ENCODE results near the gene SAG. TPM values are rescaled to one million over a fixed set of nuclear protein-coding genes. Genes with fewer than 3 reads are reported as not detected.

The SAG gene
- total RNA-seq, 2 experiments from 2014 or later, result 0.32 TPM; not detected in 1

DNA sequence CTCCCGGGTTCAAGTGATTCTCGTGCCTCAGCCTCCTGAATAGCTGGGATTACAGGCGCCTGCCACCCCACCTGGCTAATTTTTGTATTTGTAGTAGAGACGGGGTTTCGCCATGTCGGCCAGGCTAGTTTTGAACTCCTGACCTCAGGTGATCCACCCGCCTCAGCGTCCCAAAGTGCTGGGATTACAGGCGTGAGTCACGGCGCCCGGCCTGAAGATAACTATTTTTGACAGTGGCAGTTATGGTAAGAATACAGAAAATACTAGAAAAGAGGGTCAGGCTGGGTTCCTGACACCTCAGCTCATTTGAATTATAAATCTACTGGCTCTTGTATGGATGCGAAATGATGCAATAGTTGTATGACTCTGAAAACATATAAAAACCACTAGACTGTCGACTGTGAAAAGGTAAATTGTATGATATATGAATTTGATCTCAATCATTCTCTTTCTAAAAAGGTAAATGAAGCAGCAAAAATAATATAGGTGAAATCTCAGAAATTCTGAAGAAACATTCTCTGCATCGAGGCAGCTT lies 35.6 kb downstream of the SAG start:
- Histone ChIP-seq H3K4me2 (ENCODE audit: low read length) (no peak overlapping the region), H3K27ac (ENCODE audit: low read depth, low read length, poor library complexity, severe bottlenecking) (no peak overlapping the region), H3K4me1 (ENCODE audit: insufficient read depth, low read length, poor library complexity, severe bottlenecking) (no peaks in the 10 kb centered on the region), H3K9me3 (ENCODE audit: low read length) (no peaks in the 10 kb centered on the region), H4K20me1 (ENCODE audit: insufficient read depth, low read length) (no peaks in the 10 kb centered on the region), H3K4me3 (ENCODE audit: low read depth, low read length, poor library complexity, severe bottlenecking) (no peak overlapping the region), H3K79me2 (ENCODE audit: insufficient read depth, low read depth, low read length) (no peaks in the 10 kb centered on the region), H2AFZ (ENCODE audit: low read length) (no peak overlapping the region), H3K9me2 (ENCODE audit: insufficient read depth, low read length) (no peaks in the 10 kb centered on the region), H3K36me3 (ENCODE audit: insufficient read depth, low read length) (no peaks in the 10 kb centered on the region)
- ChIA-PET POLR2A (interaction anchor here (0.5 to 1.1 kb wide), 7 partner anchors 10 to 721 kb away, joined by 3 to 7 read pairs (median 4); no protein-coding TSS in a partner anchor), CTCF (ENCODE audit: unreplicated experiment) (no interaction called here)
- DNase-seq (ENCODE audit: low spot score), result no peak
- TF ChIP-seq, protein P1, sequence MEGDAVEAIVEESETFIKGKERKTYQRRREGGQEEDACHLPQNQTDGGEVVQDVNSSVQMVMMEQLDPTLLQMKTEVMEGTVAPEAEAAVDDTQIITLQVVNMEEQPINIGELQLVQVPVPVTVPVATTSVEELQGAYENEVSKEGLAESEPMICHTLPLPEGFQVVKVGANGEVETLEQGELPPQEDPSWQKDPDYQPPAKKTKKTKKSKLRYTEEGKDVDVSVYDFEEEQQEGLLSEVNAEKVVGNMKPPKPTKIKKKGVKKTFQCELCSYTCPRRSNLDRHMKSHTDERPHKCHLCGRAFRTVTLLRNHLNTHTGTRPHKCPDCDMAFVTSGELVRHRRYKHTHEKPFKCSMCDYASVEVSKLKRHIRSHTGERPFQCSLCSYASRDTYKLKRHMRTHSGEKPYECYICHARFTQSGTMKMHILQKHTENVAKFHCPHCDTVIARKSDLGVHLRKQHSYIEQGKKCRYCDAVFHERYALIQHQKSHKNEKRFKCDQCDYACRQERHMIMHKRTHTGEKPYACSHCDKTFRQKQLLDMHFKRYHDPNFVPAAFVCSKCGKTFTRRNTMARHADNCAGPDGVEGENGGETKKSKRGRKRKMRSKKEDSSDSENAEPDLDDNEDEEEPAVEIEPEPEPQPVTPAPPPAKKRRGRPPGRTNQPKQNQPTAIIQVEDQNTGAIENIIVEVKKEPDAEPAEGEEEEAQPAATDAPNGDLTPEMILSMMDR (conservative IDR thresholded peaks at IDR 0.05; ENCODE audit: low read length), result no peak
- no peak for TF ChIP-seq EZH2phosphoT487 (IDR thresholded peaks at IDR 0.05; ENCODE audit: borderline replicate concordance, low read depth, low read length)
- intact Hi-C loops (cut with micrococcal nuclease; ENCODE audit: unreplicated experiment), result no loop called here
- no TSS peak for BruUV-seq (replicated peaks)

DNA sequence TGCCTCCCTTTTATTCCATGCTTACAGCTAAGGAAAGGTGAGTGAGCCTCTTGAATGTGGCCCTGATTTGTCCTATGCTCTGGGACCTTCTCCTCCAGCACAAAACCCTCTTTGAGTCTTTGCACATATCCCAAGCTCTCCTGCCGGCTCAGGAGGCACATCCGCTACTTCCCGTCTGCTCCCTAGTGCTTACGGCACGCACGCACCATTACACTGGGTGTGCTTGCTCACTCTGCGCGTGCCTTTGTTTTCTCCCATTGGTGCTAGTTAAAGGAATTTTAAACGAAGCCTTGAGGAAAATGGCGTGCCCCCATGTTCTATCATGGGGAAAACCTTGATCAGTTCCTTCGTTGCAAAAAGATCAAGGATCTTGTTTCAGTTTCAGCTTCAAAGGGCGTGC lies 38.8 kb downstream of the SAG start:
- Histone ChIP-seq H3K27ac (ENCODE audit: low read depth, low read length, poor library complexity, severe bottlenecking) (no peak overlapping the region), H3K9me3 (ENCODE audit: low read length) (no peaks in the 10 kb centered on the region), H2AFZ (ENCODE audit: low read length) (no peak overlapping the region), H3K79me2 (ENCODE audit: insufficient read depth, low read depth, low read length) (no peaks in the 10 kb centered on the region), H3K4me1 (ENCODE audit: insufficient read depth, low read length, poor library complexity, severe bottlenecking) (peaks cover 25% of the 10 kb centered on the region), H3K4me2 (ENCODE audit: low read length) (no peak overlapping the region), H3K36me3 (ENCODE audit: insufficient read depth, low read length) (no peaks in the 10 kb centered on the region), H3K4me3 (ENCODE audit: low read depth, low read length, poor library complexity, severe bottlenecking) (no peak overlapping the region), H3K9me2 (ENCODE audit: insufficient read depth, low read length) (no peaks in the 10 kb centered on the region), H4K20me1 (ENCODE audit: insufficient read depth, low read length) (no peaks in the 10 kb centered on the region)
- BruUV-seq (replicated peaks), result no TSS peak
- intact Hi-C loops (cut with micrococcal nuclease; ENCODE audit: unreplicated experiment), result loop anchor here (5.0 kb wide), 1 partner anchor 36 kb away; no protein-coding TSS in a partner anchor
- TF ChIP-seq, protein P1 (conservative IDR thresholded peaks at IDR 0.05; ENCODE audit: low read length), result no peak
- TF ChIP-seq EZH2phosphoT487 (IDR thresholded peaks at IDR 0.05; ENCODE audit: borderline replicate concordance, low read depth, low read length), result no peak
- CTCF ChIA-PET (ENCODE audit: unreplicated experiment), result no interaction called here
- POLR2A ChIA-PET, result interaction anchor here (0.9 to 1.7 kb wide), 5 partner anchors 8 to 50 kb away, joined by 3 to 5 read pairs (median 3); no protein-coding TSS in a partner anchor
- DNase-seq (ENCODE audit: low spot score), result no peak

DNA sequence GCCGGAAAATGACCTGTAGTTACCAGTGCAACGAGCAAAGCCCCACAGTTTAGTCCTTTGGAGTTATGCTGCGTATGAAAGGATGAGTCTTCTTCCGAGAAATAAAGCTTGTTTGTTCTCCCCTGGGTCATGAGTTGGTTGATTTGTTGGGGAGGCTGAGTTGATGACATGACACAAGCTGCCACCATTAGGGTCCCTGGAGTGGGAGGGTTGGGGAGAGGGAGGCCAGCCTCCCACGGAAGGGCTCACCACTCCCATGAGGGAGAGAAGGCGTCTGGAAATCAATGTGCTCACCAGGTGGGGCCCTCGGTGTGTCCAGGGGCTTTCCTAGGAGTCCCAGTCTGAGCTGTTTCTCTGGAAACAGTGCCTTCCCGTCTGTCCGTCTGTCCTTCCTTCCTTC lies 39.3 kb downstream of the SAG start:
- ChIA-PET POLR2A (interaction anchor here (0.9 to 1.7 kb wide), 3 partner anchors 8 to 25 kb away, joined by 3 to 4 read pairs (median 4); no protein-coding TSS in a partner anchor), CTCF (ENCODE audit: unreplicated experiment) (no interaction called here)
- Histone ChIP-seq H2AFZ (ENCODE audit: low read length) (no peak overlapping the region), H3K9me2 (ENCODE audit: insufficient read depth, low read length) (no peaks in the 10 kb centered on the region), H3K79me2 (ENCODE audit: insufficient read depth, low read depth, low read length) (no peaks in the 10 kb centered on the region), H3K36me3 (ENCODE audit: insufficient read depth, low read length) (no peaks in the 10 kb centered on the region), H3K27ac (ENCODE audit: low read depth, low read length, poor library complexity, severe bottlenecking) (no peak overlapping the region), H3K4me2 (ENCODE audit: low read length) (no peak overlapping the region), H3K4me1 (ENCODE audit: insufficient read depth, low read length, poor library complexity, severe bottlenecking) (peaks cover 25% of the 10 kb centered on the region), H4K20me1 (ENCODE audit: insufficient read depth, low read length) (no peaks in the 10 kb centered on the region), H3K9me3 (ENCODE audit: low read length) (no peaks in the 10 kb centered on the region), H3K4me3 (ENCODE audit: low read depth, low read length, poor library complexity, severe bottlenecking) (no peak overlapping the region)
- TF ChIP-seq EZH2phosphoT487 (IDR thresholded peaks at IDR 0.05; ENCODE audit: borderline replicate concordance, low read depth, low read length), result no peak
- TF ChIP-seq, protein P1 (conservative IDR thresholded peaks at IDR 0.05; ENCODE audit: low read length), result no peak
- intact Hi-C loops (cut with micrococcal nuclease; ENCODE audit: unreplicated experiment), result loop anchor here (5.0 kb wide), 1 partner anchor 35 kb away; no protein-coding TSS in a partner anchor
- no TSS peak for BruUV-seq (replicated peaks)
- no peak for DNase-seq (ENCODE audit: low spot score)

Measured in OCI-LY7 (cell line).